Measurements from ENCODE around the gene RASL10B.
"Not testable (repeated sequence)": the region's sequence is repeated elsewhere in the genome, so short reads cannot be mapped to it uniquely, and the experiment has no call there.

The RASL10B gene

DNA sequence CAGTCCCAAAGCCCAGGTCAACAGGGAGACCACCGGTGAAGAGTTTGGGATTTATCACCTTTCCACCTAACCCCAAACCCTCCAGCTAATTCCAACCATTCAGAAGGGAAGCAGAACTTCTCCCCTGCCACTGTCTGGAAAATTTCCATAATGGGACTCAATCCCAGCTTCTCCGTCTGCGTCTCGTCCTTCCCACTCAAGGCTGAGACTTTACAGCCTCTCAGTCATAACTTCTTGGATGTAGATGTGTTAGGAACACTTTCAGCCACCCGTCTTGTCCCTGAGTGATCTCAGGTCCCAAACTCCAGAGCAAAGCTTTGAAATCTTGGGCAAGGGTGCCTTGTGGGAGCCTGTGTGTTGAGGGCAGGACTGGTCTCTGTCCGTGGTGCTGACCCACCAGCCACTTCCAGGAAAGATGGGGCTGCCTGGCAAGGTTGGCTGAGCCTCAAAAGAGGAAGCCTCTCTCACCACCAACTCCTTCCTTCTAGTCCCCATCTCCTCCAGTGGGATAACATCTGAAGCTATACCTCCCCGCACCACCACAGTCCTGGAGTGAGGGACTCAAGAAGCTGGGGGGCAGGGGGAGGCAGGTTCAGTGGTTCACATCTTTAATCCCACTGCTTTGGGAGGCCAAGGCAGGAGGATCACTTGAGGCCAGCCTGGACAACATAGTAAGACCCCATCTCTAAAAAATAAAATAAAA is 12.3 kb downstream of the RASL10B start:
- no peak for DNase-seq

DNA sequence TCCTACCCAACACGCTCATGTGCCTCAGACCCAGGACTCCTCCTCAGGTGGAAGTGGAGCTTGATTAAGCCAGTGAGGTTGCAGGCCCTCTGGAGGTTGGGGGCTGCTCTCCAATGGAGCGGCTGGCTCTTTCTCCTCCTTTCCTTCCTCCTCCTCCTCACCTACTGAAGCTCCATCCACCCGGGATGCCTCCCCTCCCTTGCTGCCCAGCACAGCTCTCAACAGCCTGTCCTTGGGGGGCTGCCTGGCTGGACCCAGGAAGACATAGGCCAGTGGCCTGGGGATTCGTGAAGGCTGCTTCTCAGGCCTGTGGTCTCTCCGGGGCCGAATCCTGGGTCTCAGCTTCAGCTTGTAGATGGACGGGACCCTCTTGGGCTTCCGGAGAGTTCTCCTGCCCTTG is 13.4 kb downstream of the RASL10B start:
- DNase-seq, result no peak

DNA sequence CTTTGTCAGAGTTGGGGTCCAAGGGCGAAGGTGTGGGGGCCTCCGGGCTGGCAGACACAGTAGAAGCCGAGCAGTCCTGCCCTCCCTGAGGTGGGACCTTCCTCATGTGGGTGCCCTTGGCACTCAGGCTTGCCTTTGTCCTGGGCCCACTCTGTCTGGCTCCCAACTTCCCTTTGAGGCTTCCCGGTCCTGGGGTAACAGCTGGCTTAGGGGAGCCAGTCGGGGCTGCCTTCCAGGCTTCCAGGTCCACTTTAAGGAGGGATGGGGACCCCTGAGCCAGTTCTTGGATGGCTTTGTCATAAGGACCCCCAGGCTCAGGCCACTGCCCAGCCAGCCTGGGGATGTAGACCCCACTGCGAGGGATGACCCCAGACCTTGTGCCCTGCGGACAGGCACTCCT is 13.8 kb downstream of the RASL10B start:
- no peak for DNase-seq

DNA sequence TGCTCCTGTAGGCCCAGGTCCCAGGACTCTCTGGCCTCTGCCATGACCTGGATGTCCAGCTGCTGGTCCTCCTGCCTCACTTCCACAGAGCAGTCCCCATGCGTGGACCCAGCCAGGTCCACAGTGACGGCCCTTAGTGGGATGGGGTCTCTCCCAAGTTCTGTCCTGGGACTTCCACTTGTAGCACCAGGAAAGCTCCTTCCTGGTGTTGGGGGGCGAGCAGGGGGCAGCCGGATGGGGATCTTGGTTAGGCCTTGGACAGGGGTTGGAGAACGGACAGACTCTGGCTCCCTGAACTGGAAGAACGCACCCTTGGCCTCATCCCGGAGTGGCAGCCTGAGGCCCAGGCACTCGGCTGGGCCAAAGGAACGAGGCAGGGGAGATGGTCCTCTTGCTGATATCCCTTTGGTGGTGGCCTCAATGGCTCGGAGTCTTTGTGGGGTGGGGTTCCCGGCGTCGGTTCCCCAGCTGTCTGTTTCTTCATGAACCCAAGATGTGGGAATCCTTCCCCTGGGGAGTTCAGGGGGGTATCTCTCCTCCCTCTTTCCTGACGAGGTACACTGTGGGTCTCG is 14.4 kb downstream of the RASL10B start:
- no peak for DNase-seq

DNA sequence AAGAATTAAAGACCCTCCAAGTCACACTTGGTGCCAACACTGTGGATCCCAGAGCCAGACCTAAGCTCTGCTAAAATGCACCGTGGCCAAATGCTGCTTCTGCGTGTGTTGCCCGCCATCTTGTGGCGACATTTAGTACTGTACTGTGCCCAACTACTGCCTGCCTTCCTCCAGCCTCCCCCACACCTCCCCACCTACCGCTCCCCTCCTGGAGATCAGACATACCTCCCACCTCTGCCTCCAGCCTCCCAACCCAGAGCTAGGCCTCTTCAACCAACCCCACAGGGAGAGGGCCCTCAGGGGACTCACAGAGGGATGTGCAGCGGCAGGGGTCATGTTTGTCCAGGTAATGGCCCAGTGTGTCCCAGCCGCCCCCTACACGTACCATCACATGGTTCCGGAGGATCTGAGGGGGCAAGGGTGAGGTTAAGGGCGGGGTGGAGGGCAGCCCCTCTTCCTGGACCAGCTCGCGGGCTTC is 16.1 kb downstream of the RASL10B start:
- peak; percentile 82 for DNase-seq

DNA sequence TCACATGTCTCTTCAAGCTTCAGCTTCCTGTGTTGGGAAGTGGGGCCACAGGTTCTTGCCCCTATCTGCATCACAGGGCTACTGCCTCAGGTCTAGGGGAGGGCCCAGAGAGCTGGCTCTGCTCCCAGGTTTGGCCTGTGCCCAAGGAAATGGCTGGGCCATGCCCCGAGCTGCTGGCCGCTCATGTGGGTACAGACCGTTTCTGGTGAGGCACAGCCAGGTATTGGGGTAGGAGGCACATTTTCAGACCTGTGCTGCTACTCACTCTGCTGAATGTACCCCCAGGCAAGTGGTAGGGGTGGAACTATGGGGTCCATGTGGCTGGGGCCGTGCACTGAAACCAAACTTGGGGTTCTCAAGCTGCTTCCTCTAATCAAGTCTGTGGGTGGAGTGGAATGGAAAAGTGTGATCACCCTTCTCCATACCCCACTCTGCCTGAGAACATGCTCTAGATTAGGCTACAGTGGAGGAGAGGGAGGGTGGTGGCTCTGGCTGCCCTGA is 17.0 kb downstream of the RASL10B start:
- DNase-seq, result no peak

DNA sequence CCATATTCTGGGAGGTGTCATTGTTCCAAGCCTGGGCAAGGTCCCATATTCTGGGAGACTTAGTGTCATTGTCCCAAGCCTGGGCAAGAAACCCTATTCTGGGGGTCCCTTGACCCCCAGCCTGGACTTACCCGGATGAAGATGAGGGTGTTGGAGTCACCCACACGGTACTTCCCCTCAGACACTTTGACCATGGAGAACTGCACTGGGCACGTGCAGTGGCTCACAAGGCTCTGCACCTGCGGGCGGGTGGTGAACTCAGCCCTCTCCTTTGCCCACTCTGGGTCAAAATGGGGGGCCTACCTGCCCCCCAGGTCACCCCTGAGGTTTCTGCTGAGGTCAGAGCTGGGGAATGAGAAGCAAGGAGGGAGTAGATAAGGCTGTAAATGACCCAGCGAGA is 17.5 kb downstream of the RASL10B start:
- no peak for DNase-seq

DNA sequence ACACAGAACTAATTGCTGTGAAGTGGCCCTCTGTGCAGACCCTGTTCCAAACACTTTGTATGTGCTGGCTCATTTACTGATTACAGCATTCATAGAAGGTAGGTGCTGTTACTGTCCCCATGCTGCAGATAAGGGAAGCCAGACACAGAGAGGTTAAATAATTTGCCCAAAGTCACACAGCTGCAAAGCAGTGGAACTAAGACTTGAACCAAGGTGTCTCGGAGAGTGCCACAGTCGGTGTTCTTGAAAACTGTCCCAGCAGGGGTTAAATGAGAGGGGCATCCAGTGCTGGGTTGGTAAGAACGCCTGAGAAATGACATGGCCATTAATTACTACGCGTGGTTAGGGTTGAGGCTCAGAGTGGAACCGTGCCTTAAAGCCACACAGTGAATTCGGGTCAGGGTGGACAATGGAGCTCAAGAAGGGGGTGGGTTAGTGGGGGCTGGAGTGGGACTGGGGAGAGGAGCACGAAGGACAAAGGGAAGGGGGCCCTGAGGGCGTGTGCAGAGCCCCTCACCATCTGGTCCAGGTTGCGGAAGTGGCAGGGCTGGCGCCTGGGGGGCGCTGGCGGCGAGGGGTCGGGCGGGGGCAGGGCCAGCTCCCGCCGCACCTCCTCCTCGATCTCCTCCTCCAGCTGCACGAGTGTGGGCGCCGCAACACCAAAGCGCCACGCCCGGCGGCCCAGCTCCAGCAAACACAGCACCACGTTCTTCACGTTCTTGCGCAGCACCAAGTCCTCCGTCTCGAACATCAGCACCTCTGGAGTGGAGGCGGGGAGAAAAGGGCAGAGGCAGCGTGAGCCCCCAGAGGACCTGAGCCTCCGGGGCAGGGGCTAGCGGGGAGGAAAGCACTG is 18.3 kb downstream of the RASL10B start:
- DNase-seq, result no peak

DNA sequence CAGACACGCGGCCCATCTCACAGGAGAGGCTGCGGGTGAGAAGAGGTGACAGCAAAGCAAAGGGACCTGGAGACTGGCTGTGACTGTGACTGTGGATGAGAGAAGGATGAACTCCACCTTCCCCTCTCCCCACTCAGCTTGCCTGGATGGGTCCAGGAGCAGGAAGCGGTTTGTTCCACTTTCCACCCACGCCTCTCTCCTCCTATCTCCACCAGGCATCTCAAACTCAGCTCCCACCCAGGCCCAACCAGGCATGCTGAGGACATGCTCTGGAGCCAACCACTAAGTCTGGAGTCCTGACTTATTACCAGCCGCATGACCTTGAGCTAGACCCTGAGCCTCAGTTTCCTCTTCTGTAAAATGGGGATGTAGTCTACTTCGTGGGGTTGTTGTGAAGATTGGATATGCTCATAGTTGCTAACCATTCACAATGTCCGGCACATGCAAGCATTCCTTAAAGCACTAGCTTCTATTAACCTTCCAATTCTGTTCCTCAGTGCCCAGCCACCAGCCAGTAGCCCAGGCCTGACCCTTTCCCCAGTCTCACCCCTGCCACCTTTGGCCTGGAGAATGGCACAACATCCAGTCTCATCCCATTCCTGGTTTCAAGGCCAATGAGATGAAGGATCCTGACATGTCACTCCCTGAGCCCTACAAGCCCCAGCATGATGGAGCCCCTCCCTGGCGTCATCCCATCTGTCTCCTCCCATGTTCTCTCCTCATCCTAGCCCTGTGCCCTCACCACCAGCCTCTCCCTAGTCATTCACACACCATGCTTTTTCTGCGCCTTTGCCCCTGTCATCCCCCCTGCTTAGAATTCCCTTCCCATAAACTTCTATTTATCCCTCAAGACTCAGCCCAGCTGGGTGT is 19.3 kb downstream of the RASL10B start:
- DNase-seq, result no peak

DNA sequence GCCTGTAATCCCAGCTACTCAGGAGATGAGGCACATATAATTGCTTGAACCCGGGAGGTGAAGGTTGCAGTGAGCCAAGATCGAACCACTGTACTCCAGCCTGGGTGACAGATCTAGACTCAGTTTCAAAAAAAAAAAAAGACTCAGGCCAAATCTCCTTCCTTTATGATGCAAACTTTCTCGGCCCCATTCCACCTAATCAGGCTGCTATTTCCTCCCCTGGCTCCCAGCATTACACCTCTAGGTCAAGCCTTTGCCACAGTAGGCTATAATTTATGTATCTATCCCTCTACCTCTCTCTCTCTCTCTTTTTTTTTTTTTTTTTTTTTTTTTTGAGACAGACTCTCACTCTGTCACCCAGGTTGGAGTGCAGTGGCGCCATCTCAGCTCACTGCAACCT is 20.1 kb downstream of the RASL10B start:
- DNase-seq, result not testable (repeated sequence)

DNA sequence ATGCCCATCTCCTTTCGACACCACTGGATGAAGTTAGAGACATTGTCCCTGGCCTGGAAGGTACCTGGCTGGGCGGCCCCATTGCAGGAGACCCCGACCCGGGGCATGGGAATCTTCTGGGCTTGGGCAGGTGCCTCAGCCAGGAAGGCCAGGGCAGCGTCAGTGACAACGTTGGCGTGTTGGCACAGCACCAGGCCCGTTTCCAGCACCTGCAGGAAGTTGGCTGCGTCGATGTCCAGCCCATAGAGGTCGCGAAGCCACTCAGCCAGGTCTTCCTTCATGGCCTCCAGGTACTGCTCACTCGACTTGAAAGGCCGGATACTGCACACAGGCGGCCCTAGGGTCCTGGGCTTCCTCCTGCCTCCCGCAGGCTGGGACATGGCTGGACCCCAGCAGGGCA is 21.0 kb downstream of the RASL10B start:
- DNase-seq, result no peak

DNA sequence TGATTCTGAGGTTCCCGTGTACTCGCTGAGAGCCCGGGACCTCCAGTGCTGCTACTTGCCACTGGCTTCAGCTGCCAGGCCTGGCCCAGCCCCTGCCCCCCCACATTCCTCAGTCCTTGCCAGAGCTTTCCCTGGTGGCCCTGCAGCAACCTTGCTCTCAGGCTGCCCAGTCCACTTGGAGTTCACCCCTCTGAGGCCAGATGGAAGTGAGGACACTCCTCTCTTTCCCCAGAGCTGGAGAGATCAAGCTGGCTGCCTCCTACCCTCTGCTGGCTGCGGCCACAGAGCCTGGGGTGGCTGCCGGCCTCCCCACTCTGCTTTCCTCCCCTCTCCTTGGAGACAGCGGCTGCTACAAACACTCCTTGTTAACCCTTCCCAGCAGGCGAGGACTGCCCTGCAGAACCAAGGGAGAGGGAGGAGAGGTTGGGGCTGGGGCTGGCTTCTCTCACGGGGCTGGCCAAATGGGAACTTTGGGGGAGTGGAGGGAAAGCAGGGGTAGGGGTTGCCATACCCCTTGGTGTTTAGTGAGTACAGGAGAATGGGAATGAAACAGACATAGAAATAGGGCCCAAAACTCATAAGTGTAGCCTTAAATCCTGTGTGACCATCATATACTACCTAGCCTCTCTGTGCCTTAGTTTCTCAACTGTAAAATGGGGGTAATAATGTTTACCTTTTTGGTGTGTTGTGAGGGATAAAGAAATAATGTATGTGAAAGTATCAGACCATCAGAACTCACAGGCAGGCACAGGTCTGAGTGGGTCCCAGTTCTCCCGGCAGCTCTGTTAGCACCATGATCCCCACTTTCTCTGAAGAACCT is 21.7 kb downstream of the RASL10B start, which contains the start of gene GAS2L2:
Gene GAS2L2 (minus strand): TSS at position 295 of the 820 bp plus-strand sequence. CDS start 389 bp downstream, outside the sequence.
- no peak for DNase-seq

DNA sequence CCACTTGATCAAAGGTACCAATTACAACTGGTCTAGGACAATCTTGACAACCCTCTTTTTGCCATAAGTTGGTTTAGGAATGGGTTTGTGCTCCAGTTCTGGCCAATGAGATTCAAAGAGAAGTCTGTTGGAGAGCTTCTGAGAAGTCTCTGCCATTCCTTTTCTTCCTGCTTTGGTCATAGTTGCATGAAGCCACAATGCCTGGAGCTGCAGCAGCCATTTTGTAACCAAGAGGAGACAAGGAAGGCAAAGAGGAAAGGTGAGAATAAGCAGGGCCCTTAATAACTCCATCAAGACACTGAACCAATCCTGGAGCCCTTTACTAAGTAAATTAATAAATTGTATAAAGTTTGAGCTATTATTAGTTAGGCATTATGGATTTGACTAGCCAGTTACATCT is 25.8 kb downstream of the RASL10B start:
- no peak for DNase-seq

DNA sequence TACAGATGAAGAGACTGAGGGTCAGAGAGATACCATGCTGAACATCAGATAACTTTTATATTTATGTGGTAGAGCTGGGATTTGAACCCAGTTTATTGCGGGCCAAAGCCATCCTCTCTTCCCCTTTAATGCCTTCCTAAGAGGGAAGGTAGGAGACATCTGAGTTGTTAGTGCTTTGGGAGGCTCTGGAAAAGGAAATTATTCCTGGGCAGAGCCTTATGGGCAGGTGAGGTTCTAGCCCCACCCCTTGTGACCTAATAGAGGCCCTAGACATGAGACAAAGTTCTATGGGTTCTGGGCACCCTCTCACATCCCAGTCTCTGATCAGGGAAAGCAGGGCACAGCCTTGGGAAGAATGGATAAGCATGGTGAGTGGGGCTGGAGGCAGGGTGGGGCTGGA is 29.1 kb downstream of the RASL10B start, which contains the start of gene C17orf50:
Gene C17orf50 (plus strand): TSS at position 301 of the 400 bp plus-strand sequence. CDS start 55 bp downstream, at position 356.
- DNase-seq, result no peak

DNA sequence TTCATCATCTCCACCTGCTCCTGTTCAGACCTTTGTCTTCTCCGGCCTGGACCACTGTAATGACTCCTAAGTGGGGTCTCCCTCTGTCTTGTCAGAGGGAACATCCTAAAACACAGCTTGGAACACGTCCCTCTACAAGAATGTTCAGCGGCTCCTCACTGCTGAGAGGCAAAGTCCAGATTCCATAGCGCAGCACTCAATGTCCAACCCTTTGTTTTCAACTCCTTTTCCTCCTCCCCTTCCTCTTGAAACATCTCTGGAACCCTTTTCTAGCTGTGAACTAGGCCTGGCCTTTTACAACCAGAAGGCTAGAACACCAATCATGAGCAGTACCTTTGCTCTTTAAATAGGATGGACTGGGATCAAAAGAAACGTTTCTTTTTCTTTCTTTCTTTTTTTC is 30.2 kb downstream of the RASL10B start:
- no peak for DNase-seq

DNA sequence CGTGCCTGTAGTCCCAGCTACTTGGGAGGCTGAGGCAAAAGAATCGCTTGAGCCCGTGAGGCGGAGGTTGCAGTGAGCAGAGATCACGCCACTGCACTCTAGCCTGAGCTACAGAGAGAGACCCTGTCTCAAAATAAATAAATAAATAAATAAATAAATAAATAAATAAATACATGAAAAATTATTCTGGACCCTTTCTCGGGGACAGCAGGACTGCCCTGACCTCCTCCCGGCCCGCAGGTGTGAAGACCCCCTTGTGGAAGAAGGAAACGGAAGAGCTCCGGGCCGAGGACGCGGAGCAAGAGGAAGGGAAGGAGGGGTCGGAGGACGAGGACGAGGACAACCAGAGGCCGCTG is 32.3 kb downstream of the RASL10B start:
- no peak for DNase-seq

DNA sequence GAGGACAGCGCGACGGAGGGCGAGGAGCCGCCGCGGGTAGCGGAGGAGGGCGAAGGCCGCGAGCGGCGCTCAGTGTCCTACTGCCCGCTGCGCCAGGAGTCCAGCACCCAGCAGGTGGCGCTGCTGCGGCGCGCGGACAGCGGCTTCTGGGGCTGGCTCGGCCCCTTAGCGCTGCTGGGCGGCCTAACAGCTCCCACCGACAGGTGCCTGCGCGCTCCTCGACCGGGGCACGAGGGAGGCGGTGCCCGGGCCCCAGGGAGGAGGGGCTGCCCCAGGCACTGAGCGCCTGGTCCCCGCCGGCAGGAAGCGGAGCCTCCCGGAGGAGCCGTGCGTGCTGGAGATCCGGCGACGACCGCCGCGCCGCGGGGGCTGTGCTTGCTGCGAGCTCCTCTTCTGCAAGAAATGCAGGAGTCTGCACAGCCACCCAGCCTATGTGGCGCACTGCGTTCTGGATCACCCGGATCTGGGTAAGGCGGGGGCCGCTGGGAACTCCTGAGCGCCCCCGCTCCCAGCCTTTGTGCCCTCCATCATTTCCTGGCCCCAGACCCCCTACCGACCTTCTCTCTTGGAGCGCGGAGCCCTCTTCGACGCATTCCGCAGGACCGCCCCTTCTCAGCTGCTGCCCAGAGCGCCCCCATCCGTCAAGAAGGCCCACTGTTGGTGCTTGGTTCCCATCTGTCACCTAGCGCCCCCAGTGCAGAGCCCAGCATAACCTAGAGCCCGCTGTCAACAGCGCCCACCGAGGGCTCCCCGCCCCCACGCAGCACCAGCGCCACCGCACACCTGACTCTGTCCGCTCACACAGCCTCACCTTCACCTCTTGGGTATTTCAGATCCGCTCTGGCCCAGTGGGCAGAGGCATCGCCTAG is 32.9 kb downstream of the RASL10B start:
- peak; percentile 90 for DNase-seq

DNA sequence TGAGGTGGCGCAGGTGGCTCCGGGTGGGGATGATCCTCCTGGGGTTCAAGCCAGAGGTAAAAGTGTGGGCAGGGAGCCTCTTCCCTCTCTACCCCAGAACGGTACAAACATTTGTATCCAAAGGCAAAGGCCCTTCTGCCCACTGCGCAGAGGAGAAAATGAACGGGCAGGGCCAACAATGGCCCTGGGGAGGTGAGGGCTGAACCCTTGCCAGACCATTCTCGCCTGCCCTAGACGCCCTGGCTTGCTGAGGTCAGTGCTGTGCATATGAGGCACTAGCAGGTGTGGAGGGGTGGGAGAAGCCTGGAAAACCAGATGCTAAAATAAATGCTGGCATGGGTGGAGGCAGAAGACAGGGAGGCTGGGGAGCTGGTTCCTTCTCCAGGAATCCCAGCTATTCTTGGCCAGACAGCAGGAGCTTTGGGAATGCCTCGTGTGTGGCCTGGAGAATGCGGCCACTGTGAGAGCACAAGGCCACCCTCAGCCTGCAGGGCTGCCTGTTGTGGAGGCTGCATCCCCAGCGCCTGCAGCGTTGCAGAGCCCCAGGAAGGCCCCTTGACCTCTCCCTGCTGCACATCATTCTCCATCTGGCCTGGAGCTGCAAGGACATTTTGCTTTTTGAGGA is 33.8 kb downstream of the RASL10B start:
- DNase-seq, result no peak

DNA sequence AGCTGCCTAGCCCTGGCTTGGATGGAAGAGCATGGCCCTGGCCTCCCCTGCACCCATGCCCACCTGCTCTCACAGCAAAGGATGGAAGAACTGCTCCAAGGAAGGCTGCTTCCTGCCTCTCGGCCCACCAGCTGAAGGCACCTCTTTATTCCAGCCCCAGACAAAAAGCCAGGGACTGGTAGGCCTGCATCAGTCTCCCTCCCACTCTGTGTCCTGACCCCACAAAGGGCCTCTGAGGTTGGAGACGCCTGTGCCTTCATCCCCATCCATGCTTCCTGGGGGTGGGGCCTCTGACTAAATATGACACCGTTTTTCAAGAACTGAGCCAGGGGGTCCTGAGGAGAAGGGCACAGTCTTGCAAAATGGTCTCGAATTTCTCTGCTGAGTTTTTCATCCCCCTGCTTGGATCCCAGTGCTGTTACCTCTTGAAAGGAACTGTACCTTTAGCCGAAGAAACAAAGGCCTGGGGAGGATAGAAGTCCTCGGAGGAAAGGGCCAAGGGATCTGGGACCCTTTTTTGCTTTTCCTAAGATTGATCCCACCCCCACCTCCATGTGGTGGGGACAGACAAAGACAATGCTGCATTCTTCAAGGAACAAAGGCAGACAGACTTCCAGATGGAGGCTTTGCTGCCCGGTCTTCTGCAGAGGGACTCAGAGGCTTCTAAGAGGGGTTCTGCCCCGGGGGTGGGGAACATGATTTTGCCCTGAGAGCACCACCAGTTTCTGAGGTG is 34.5 kb downstream of the RASL10B start:
- no peak for DNase-seq

Measured in CD4-positive, alpha-beta T cell treated with Interleukin-10 for 1 hour (primary cell).